Measurements from ENCODE around the gene RFNG. TPM values are rescaled to one million over a fixed set of nuclear protein-coding genes. Genes with fewer than 3 reads are reported as not detected.

Gene RFNG
- total and polyA plus RNA-seq, 2 of the 13 experiments (the other 11 are each of a cell fraction or from before 2014, with no cell fraction given): 61.4 to 64.0 TPM

GRCh38 chr17:82013772-82014321 is 37.8 kb downstream of the RFNG start (continued):
- TF ChIP-seq ZKSCAN1 (IDR thresholded peaks at IDR 0.05; ENCODE audit: low read length): no peak
- TF ChIP-seq TCF12 (IDR thresholded peaks at IDR 0.05): no peak
- no peak for TF ChIP-seq TCF12 (CRISPR knock-in tag; IDR thresholded peaks at IDR 0.05)
- TF ChIP-seq ZNF331 (CRISPR knock-in tag; IDR thresholded peaks at IDR 0.05): 0 out of 2 replicates have a peak, but pooled peaks have one; percentile 56
- TF ChIP-seq RBM22 (optimal IDR thresholded peaks at IDR 0.05; ENCODE audit: low read length): no peak
- no peak for TF ChIP-seq ZNF766 (CRISPR knock-in tag; IDR thresholded peaks at IDR 0.05; ENCODE audit: borderline replicate concordance)
- TF ChIP-seq CREM (IDR thresholded peaks at IDR 0.05): peak; percentile 49; the same call in 1 of the 2 replicates
- no peak for TF ChIP-seq CREM (CRISPR knock-in tag; IDR thresholded peaks at IDR 0.05)
- no peak for TF ChIP-seq ZNF563 (CRISPR knock-in tag; IDR thresholded peaks at IDR 0.05)
- 0 out of 2 replicates have a peak, but pooled peaks have one; percentile 6 for TF ChIP-seq ZNF333 (CRISPR knock-in tag; IDR thresholded peaks at IDR 0.05; ENCODE audit: borderline replicate concordance)
- TF ChIP-seq SP140L (CRISPR knock-in tag; IDR thresholded peaks at IDR 0.05; ENCODE audit: borderline replicate concordance): no peak
- no peak for TF ChIP-seq ONECUT2 (CRISPR knock-in tag; IDR thresholded peaks at IDR 0.05)
- TF ChIP-seq ZNF605 (CRISPR knock-in tag; IDR thresholded peaks at IDR 0.05): no peak
- no peak for TF ChIP-seq SNAI1 (CRISPR knock-in tag; IDR thresholded peaks at IDR 0.05; ENCODE audit: borderline replicate concordance)
- no peak for TF ChIP-seq REXO4 (CRISPR knock-in tag; IDR thresholded peaks at IDR 0.05; ENCODE audit: borderline replicate concordance)
- peak; percentile 46; the same call in 1 of the 2 replicates for TF ChIP-seq PAXIP1 (CRISPR knock-in tag; conservative IDR thresholded peaks at IDR 0.05)
- no peak for TF ChIP-seq FOXO1 (CRISPR knock-in tag; IDR thresholded peaks at IDR 0.05)
- no peak for TF ChIP-seq ZNF839 (CRISPR knock-in tag; IDR thresholded peaks at IDR 0.05; ENCODE audit: borderline replicate concordance)
- TF ChIP-seq, protein P1, sequence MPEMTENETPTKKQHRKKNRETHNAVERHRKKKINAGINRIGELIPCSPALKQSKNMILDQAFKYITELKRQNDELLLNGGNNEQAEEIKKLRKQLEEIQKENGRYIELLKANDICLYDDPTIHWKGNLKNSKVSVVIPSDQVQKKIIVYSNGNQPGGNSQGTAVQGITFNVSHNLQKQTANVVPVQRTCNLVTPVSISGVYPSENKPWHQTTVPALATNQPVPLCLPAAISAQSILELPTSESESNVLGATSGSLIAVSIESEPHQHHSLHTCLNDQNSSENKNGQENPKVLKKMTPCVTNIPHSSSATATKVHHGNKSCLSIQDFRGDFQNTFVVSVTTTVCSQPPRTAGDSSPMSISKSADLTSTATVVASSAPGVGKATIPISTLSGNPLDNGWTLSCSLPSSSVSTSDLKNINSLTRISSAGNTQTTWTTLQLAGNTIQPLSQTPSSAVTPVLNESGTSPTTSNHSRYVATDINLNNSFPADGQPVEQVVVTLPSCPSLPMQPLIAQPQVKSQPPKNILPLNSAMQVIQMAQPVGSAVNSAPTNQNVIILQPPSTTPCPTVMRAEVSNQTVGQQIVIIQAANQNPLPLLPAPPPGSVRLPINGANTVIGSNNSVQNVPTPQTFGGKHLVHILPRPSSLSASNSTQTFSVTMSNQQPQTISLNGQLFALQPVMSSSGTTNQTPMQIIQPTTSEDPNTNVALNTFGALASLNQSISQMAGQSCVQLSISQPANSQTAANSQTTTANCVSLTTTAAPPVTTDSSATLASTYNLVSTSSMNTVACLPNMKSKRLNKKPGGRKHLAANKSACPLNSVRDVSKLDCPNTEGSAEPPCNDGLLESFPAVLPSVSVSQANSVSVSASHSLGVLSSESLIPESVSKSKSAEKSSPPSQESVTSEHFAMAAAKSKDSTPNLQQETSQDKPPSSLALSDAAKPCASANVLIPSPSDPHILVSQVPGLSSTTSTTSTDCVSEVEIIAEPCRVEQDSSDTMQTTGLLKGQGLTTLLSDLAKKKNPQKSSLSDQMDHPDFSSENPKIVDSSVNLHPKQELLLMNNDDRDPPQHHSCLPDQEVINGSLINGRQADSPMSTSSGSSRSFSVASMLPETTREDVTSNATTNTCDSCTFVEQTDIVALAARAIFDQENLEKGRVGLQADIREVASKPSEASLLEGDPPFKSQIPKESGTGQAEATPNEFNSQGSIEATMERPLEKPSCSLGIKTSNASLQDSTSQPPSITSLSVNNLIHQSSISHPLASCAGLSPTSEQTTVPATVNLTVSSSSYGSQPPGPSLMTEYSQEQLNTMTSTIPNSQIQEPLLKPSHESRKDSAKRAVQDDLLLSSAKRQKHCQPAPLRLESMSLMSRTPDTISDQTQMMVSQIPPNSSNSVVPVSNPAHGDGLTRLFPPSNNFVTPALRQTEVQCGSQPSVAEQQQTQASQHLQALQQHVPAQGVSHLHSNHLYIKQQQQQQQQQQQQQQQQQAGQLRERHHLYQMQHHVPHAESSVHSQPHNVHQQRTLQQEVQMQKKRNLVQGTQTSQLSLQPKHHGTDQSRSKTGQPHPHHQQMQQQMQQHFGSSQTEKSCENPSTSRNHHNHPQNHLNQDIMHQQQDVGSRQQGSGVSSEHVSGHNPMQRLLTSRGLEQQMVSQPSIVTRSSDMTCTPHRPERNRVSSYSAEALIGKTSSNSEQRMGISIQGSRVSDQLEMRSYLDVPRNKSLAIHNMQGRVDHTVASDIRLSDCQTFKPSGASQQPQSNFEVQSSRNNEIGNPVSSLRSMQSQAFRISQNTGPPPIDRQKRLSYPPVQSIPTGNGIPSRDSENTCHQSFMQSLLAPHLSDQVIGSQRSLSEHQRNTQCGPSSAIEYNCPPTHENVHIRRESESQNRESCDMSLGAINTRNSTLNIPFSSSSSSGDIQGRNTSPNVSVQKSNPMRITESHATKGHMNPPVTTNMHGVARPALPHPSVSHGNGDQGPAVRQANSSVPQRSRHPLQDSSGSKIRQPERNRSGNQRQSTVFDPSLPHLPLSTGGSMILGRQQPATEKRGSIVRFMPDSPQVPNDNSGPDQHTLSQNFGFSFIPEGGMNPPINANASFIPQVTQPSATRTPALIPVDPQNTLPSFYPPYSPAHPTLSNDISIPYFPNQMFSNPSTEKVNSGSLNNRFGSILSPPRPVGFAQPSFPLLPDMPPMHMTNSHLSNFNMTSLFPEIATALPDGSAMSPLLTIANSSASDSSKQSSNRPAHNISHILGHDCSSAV (CRISPR knock-in tag; IDR thresholded peaks at IDR 0.05; ENCODE audit: borderline replicate concordance): no peak
- TF ChIP-seq NR1H2 (CRISPR knock-in tag; IDR thresholded peaks at IDR 0.05; ENCODE audit: borderline replicate concordance, low read depth): no peak
